ENCODE results near the gene C12orf76. TPM values are rescaled to one million over a fixed set of nuclear protein-coding genes. Genes with fewer than 3 reads are reported as not detected.

Gene C12orf76
- total and polyA plus RNA-seq, 2 of the 13 experiments (the other 11 are each of a cell fraction or from before 2014, with no cell fraction given): 15.8 to 38.4 TPM

GRCh38 chr12:110038741-110039084 is 9.6 kb downstream of the C12orf76 start:
- WGBS (ENCODE audit: low lambda C conversion rate): 11% methylated on average over 5 of the region's 5 CpGs
- intact Hi-C loops (cut with micrococcal nuclease; ENCODE audit: unreplicated experiment) (loop anchor here (1.0 to 2.0 kb wide), 2 partner anchors 39 to 52 kb away; partner anchors contain the start of gene ANKRD13A), in situ Hi-C loops (cut with HindIII; ENCODE audit: extremely low pct_ligation_motif_present, low pct_unique_long_range_greater_than_20kb) (no loop called here)
- peak overlapping the region in 1 of 3 experiments; percentile 34; a peak in 1 of 6 replicates for H3K4me3 ChIP-seq (replicated peaks in 1 of 3; ENCODE audit: insufficient read depth in 1 of 3, low read depth in 2 of 3, low read length in 3 of 3)
- TF ChIP-seq POLR2AphosphoS5 (IDR thresholded peaks at IDR 0.05; ENCODE audit: low read depth, low read length) (peak; percentile 27; the same call in 1 of the 2 replicates), ZNF224 (CRISPR knock-in tag; IDR thresholded peaks at IDR 0.05) (peak; percentile 18; the same call in 1 of the 2 replicates), SNAPC5 (CRISPR knock-in tag; IDR thresholded peaks at IDR 0.05; ENCODE audit: borderline replicate concordance) (0 out of 2 replicates have a peak, but pooled peaks have one; percentile 27), ASH2L (IDR thresholded peaks at IDR 0.05; ENCODE audit: insufficient read length, low read depth, low read length) (peak; percentile 82), ZNF646 (CRISPR knock-in tag; IDR thresholded peaks at IDR 0.05) (0 out of 2 replicates have a peak, but pooled peaks have one; percentile 25), MYPOP (CRISPR knock-in tag; IDR thresholded peaks at IDR 0.05) (peak; percentile 25; the same call in 1 of the 2 replicates), TFE3 (CRISPR knock-in tag; IDR thresholded peaks at IDR 0.05) (no peak), IRF1 (CRISPR knock-in tag; IDR thresholded peaks at IDR 0.05; ENCODE audit: low read depth) (no peak), SMAD3 (CRISPR knock-in tag; IDR thresholded peaks at IDR 0.05) (no peak), CSRNP1 (CRISPR knock-in tag; IDR thresholded peaks at IDR 0.05) (peak; percentile 52; the same call in 1 of the 2 replicates)
- no peaks in the 10 kb centered on the region for H4K20me1 ChIP-seq (ENCODE audit: insufficient read depth, low read length)
- no peak for FAIRE-seq
- CTCF ChIA-PET (ENCODE audit: low intra/inter-chr PET ratio, low total read pairs): no interaction called here
- peak overlapping the region; percentile 76 for H3K4me2 ChIP-seq (ENCODE audit: low read depth, low read length)
- no TSS peak for BruUV-seq (replicated peaks)
- no peaks in the 10 kb centered on the region for H3K9me3 ChIP-seq (ENCODE audit: low read length)
- no peak overlapping the region for H2AFZ ChIP-seq (ENCODE audit: low read length)
- peaks cover 95% of the 10 kb centered on the region for H3K4me1 ChIP-seq (ENCODE audit: insufficient read depth, low read length)
- POLR2A ChIA-PET: interaction anchor here (1.0 to 2.0 kb wide), 4 partner anchors 14 to 209 kb away, joined by 3 to 12 read pairs (median 4); partner anchors contain the start of gene ANKRD13A
- no peaks in the 10 kb centered on the region for H3K27me3 ChIP-seq (ENCODE audit: control insufficient read depth in 1 of 2, insufficient read depth in 2 of 2, low read length in 2 of 2)
- ATAC-seq: peak; percentile 21
- H3K9ac ChIP-seq (ENCODE audit: insufficient read depth, low read depth, low read length): peak overlapping the region; percentile 78
- no peak for DNase-seq (ENCODE audit: low spot score)
- peaks cover 12% of the 10 kb centered on the region for H3K79me2 ChIP-seq (ENCODE audit: insufficient read depth, low read length)
- H3K36me3 ChIP-seq (replicated peaks in 1 of 2; ENCODE audit: control insufficient read depth in 1 of 2, insufficient read depth in 2 of 2, low read length in 2 of 2): peaks cover 8 to 34% of the 10 kb centered on the region in 2 experiments
- H3K27ac ChIP-seq (ENCODE audit: extremely low read length, insufficient read depth, low read length): peak overlapping the region; percentile 96

All from HepG2 (cell line).